OCI-LY1 (cell line): ENCODE results near the gene FASTKD1.

Experiments
- H2AFZ ChIP-seq: fragments of 200-600 bp; sonication (generic), shearing (Covaris generic); 2 replicates; pipeline ENCODE4 v1.6.0; 2014; ENCODE audit warnings: antibody characterized with exemption, mild to moderate bottlenecking, low read length
- H3F3A ChIP-seq: fragments of 200-600 bp; sonication (generic), shearing (Covaris generic); 2 replicates; pipeline ENCODE4 v1.6.0; 2014; ENCODE audit warnings: mild to moderate bottlenecking, antibody characterized with exemption, low read length, moderate library complexity; ENCODE audit not compliant: insufficient read depth
- H3K27ac ChIP-seq: fragments of 200-600 bp; sonication (generic); 2 replicates; pipeline ENCODE4 v1.5.1; 2014; ENCODE audit warnings: low read length, mixed run types, mild to moderate bottlenecking, low read depth; ENCODE audit not compliant: poor library complexity, severe bottlenecking
- H3K27me3 ChIP-seq: fragments of 200-600 bp; sonication (generic); 2 replicates; pipeline ENCODE4 v1.6.0; 2014; ENCODE audit warnings: antibody characterized with exemption, mild to moderate bottlenecking, low read length, moderate library complexity; ENCODE audit not compliant: insufficient read depth
- H3K36me3 ChIP-seq: fragments of 200-600 bp; sonication (generic); 2 replicates; pipeline ENCODE4 v1.6.1; 2014; ENCODE audit warnings: mild to moderate bottlenecking, antibody characterized with exemption, low read length, moderate library complexity, mixed read lengths; ENCODE audit not compliant: insufficient read depth
- H3K4me1 ChIP-seq: fragments of 200-600 bp; sonication (generic); 2 replicates; pipeline ENCODE4 v1.5.1; 2014; ENCODE audit warnings: mild to moderate bottlenecking, low read length, moderate library complexity; ENCODE audit not compliant: insufficient read depth, severe bottlenecking
- H3K4me2 ChIP-seq: fragments of 200-600 bp; sonication (generic), shearing (Covaris generic); 2 replicates; pipeline ENCODE4 v1.6.1; 2014; ENCODE audit warnings: low read length
- H3K4me3 ChIP-seq: fragments of 200-600 bp; sonication (generic); 2 replicates; pipeline ENCODE4 v1.5.1; 2014; ENCODE audit warnings: low read length, low read depth, mild to moderate bottlenecking, mixed read lengths; ENCODE audit not compliant: poor library complexity, severe bottlenecking
- H3K79me2 ChIP-seq: fragments of 200-600 bp; shearing (Covaris generic); 2 replicates; pipeline ENCODE4 v1.6.1; 2016; ENCODE audit warnings: mixed run types, low read length, mixed read lengths; ENCODE audit not compliant: insufficient read depth
- H3K9ac ChIP-seq: fragments of 200-600 bp; sonication (generic), shearing (Covaris generic); 2 replicates; pipeline ENCODE4 v1.6.1; 2014; ENCODE audit warnings: mild to moderate bottlenecking, low read length, mixed read lengths
- H3K9me2 ChIP-seq: fragments of 200-600 bp; sonication (generic), shearing (Covaris generic); 2 replicates; pipeline ENCODE4 v1.6.1; 2014; ENCODE audit warnings: low read depth, mild to moderate bottlenecking, low read length, mixed read lengths
- H3K9me3 ChIP-seq: fragments of 200-600 bp; shearing (Covaris generic); 2 replicates; pipeline ENCODE4 v1.6.1; 2014; ENCODE audit warnings: low read length, mixed read lengths
- H4K20me1 ChIP-seq: fragments of 200-600 bp; sonication (generic), shearing (Covaris generic); 2 replicates; pipeline ENCODE4 v1.6.0; 2016; ENCODE audit warnings: mild to moderate bottlenecking, low read length; ENCODE audit not compliant: insufficient read depth
- CTCF ChIP-seq: fragments of 200-600 bp; sonication (generic), shearing (Covaris generic); IDR thresholded peaks from 2 replicates; pipeline ENCODE4 v1.5.1; 2017; ENCODE audit warnings: mild to moderate bottlenecking, antibody characterized with exemption, low read length, moderate library complexity, mixed read lengths
- EZH2 ChIP-seq: fragments of 200-600 bp; sonication (generic), shearing (Covaris generic); IDR thresholded peaks from 2 replicates; pipeline ENCODE4 v1.8.0; 2017; ENCODE audit warnings: borderline replicate concordance, mixed run types, mild to moderate bottlenecking, antibody characterized with exemption, low read length, moderate library complexity, mixed read lengths

Gene FASTKD1

GRCh38 chr2:169495310-169495928, 78.2 kb downstream of the FASTKD1 start:
- no peak overlapping the region for H2AFZ ChIP-seq
- H3K79me2 ChIP-seq, result no peaks in the 10 kb centered on the region
- H3K9me2 ChIP-seq, result no peaks in the 10 kb centered on the region
- no peak overlapping the region for H3K4me2 ChIP-seq
- TF ChIP-seq EZH2 (no peak), CTCF (no peak)
- H3K36me3 ChIP-seq, result no peaks in the 10 kb centered on the region
- H3K27ac ChIP-seq, result no peak overlapping the region
- H3K9me3 ChIP-seq, result no peaks in the 10 kb centered on the region
- no peak overlapping the region for H3K9ac ChIP-seq
- no peaks in the 10 kb centered on the region for H3K27me3 ChIP-seq
- no peaks in the 10 kb centered on the region for H3K4me1 ChIP-seq
- H3K4me3 ChIP-seq, result no peak overlapping the region
- H3F3A ChIP-seq, result no peaks in the 10 kb centered on the region
- no peaks in the 10 kb centered on the region for H4K20me1 ChIP-seq

- TF ChIP-seq EZH2, result no peak
- no peaks in the 10 kb centered on the region for H3K9me2 ChIP-seq
- H3K27me3 ChIP-seq, result no peaks in the 10 kb centered on the region
- H3K4me3 ChIP-seq, result no peak overlapping the region
- no peaks in the 10 kb centered on the region for H3K4me1 ChIP-seq
- H2AFZ ChIP-seq, result no peak overlapping the region
- H3K36me3 ChIP-seq, result no peaks in the 10 kb centered on the region
- H3K4me2 ChIP-seq, result no peak overlapping the region
- H3K9ac ChIP-seq, result no peak overlapping the region
- H3F3A ChIP-seq, result no peaks in the 10 kb centered on the region
- H4K20me1 ChIP-seq, result no peaks in the 10 kb centered on the region
- H3K9me3 ChIP-seq, result no peaks in the 10 kb centered on the region
- H3K27ac ChIP-seq, result no peak overlapping the region
- no peaks in the 10 kb centered on the region for H3K79me2 ChIP-seq
Observed at GRCh38 chr2:169493360-169493759, 80.3 kb downstream of the FASTKD1 start.

GRCh38 chr2:169491378-169491777, 82.3 kb downstream of the FASTKD1 start:
- H3K4me2 ChIP-seq, result no peak overlapping the region
- no peaks in the 10 kb centered on the region for H3K36me3 ChIP-seq
- H3K9ac ChIP-seq, result no peak overlapping the region
- H3K4me3 ChIP-seq, result no peak overlapping the region
- H3K9me2 ChIP-seq, result no peaks in the 10 kb centered on the region
- no peaks in the 10 kb centered on the region for H3K4me1 ChIP-seq
- no peak for TF ChIP-seq EZH2
- TF ChIP-seq CTCF, result no peak
- H3K27ac ChIP-seq, result no peak overlapping the region
- no peaks in the 10 kb centered on the region for H3K27me3 ChIP-seq
- no peaks in the 10 kb centered on the region for H3K79me2 ChIP-seq
- H3K9me3 ChIP-seq, result no peaks in the 10 kb centered on the region
- no peaks in the 10 kb centered on the region for H3F3A ChIP-seq
- H4K20me1 ChIP-seq, result no peaks in the 10 kb centered on the region
- H2AFZ ChIP-seq, result no peak overlapping the region

GRCh38 chr2:169490834-169491233, 82.8 kb downstream of the FASTKD1 start:
- Histone ChIP-seq H3K27ac (no peak overlapping the region), H3K4me3 (no peak overlapping the region)

More at GRCh38 chr2:169490834-169491233, 82.8 kb downstream of the FASTKD1 start:
- no peaks in the 10 kb centered on the region for H4K20me1 ChIP-seq
- no peak overlapping the region for H3K4me2 ChIP-seq
- H3F3A ChIP-seq, result no peaks in the 10 kb centered on the region
- H3K79me2 ChIP-seq, result no peaks in the 10 kb centered on the region
- TF ChIP-seq CTCF, result no peak
- TF ChIP-seq EZH2, result no peak
- H3K9me2 ChIP-seq, result no peaks in the 10 kb centered on the region
- no peaks in the 10 kb centered on the region for H3K9me3 ChIP-seq
- H3K27me3 ChIP-seq, result no peaks in the 10 kb centered on the region
- H3K36me3 ChIP-seq, result no peaks in the 10 kb centered on the region
- H2AFZ ChIP-seq, result no peak overlapping the region
- H3K4me1 ChIP-seq, result no peaks in the 10 kb centered on the region
- no peak overlapping the region for H3K9ac ChIP-seq
